WI38 (cell line): ENCODE results near the gene RAD23A.
A peak's percentile ranks its signal among the peaks of the same experiment; 100 is the strongest.
"Not testable (repeated sequence)": the region's sequence is repeated elsewhere in the genome, so short reads cannot be mapped to it uniquely, and the experiment has no call there.

Experiments
- H3K4me3 ChIP-seq: 2 replicates; pipeline ENCODE4 v1.5.1; 2011; ENCODE audit warnings: low read depth, mild to moderate bottlenecking, control low read depth, low read length
- TF ChIP-seq, protein P1 (sequence below): IDR thresholded peaks from 2 replicates; pipeline ENCODE4 v1.5.1; 2012; ENCODE audit warnings: low read depth, mild to moderate bottlenecking, control low read depth, low read length

Gene RAD23A

DNA sequence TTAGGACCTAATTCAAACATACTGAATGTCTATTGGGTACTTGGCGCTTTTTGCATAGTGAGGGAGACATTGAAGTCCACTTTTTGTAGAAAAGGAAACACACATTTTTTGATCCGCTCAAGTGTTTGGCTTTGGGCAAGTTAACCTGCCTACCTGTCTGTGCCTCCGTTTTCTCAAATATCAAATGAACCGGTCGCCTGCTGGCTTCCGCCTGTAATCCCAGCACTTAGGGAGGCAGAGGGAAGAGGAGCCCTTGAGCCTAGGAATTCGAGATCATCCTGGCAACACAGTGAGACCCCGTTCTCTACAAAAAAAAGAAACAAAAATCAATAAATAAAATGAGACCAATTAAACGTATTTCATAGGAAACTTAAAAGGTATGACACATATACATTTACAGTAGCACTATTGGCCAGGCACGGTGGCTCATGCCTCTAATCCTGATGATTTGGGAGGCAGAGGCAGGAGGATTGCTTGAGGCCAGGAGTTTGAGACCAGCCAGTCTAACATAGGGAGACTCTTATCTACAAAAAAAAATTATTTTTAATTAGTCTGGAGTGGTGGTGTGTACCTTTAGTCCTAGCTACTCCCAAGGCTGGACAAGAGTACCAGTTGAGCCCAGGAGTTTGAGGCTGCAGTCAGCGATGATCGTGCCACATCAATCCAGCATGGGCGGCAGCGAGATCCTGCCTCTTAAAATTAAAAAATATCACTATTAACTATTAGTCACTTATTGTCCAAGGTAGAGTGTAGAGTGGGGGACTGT lies 1.3 kb downstream of the RAD23A start:
- TF ChIP-seq, protein P1, sequence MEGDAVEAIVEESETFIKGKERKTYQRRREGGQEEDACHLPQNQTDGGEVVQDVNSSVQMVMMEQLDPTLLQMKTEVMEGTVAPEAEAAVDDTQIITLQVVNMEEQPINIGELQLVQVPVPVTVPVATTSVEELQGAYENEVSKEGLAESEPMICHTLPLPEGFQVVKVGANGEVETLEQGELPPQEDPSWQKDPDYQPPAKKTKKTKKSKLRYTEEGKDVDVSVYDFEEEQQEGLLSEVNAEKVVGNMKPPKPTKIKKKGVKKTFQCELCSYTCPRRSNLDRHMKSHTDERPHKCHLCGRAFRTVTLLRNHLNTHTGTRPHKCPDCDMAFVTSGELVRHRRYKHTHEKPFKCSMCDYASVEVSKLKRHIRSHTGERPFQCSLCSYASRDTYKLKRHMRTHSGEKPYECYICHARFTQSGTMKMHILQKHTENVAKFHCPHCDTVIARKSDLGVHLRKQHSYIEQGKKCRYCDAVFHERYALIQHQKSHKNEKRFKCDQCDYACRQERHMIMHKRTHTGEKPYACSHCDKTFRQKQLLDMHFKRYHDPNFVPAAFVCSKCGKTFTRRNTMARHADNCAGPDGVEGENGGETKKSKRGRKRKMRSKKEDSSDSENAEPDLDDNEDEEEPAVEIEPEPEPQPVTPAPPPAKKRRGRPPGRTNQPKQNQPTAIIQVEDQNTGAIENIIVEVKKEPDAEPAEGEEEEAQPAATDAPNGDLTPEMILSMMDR: no peak
- H3K4me3 ChIP-seq: peak overlapping the region; percentile 75

DNA sequence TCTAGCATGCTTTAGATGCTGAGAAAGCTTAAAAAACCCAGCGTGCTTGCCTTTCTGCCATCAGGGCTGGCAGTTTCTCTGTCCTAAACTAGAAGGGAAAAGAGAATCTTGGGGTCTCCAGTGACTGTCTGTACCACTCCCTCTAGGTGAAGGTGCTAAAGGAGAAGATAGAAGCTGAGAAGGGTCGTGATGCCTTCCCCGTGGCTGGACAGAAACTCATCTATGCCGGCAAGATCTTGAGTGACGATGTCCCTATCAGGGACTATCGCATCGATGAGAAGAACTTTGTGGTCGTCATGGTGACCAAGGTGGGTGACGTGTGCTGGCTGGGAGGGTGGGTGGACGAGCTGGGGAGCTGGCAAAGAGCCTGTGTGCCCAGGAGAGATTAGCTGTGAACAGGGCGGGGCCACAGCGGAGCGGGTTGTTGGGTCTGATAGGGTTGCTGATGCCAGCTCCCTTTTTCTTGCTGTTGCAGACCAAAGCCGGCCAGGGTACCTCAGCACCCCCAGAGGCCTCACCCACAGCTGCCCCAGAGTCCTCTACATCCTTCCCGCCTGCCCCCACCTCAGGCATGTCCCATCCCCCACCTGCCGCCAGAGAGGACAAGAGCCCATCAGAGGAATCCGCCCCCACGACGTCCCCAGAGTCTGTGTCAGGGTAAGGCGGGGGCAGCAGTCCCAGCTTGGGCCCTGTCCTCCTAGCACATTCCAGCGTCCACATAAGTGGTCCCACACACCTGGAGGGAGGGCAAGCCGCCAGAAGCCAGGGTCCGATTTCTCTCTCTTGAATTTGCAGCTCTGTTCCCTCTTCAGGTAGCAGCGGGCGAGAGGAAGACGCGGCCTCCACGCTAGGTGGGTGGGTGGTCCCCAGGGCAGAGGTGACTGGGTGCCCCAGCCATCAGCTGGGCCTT lies 2.3 kb downstream of the RAD23A start:
- TF ChIP-seq, protein P1: no peak
- H3K4me3 ChIP-seq: no peak overlapping the region

DNA sequence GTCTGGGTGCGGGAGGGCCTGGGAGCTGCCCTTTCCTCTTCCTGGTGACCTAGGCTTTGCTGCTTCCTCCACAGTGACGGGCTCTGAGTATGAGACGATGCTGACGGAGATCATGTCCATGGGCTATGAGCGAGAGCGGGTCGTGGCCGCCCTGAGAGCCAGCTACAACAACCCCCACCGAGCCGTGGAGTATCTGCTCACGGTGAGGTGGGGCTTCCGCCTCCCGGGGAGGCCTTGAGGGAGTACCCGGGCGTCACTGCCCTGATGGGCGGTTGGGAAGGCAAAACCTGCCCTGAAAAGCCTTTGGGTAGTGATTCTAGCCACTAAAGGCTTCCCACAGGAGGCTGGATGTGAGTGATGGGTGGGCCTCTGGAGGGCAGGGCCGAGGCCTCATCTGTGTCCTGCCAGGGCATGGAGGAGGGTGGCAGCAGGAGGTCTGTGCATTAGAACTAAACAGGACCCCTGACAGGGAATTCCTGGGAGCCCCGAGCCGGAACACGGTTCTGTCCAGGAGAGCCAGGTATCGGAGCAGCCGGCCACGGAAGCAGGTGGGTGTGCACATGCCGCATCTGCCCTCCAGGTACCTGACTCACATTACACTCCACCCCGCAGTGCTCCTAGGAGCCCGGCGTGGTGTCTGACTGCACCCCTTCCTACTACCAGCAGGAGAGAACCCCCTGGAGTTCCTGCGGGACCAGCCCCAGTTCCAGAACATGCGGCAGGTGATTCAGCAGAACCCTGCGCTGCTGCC lies 3.1 kb downstream of the RAD23A start:
- H3K4me3 ChIP-seq: no peak overlapping the region
- TF ChIP-seq, protein P1: no peak

DNA sequence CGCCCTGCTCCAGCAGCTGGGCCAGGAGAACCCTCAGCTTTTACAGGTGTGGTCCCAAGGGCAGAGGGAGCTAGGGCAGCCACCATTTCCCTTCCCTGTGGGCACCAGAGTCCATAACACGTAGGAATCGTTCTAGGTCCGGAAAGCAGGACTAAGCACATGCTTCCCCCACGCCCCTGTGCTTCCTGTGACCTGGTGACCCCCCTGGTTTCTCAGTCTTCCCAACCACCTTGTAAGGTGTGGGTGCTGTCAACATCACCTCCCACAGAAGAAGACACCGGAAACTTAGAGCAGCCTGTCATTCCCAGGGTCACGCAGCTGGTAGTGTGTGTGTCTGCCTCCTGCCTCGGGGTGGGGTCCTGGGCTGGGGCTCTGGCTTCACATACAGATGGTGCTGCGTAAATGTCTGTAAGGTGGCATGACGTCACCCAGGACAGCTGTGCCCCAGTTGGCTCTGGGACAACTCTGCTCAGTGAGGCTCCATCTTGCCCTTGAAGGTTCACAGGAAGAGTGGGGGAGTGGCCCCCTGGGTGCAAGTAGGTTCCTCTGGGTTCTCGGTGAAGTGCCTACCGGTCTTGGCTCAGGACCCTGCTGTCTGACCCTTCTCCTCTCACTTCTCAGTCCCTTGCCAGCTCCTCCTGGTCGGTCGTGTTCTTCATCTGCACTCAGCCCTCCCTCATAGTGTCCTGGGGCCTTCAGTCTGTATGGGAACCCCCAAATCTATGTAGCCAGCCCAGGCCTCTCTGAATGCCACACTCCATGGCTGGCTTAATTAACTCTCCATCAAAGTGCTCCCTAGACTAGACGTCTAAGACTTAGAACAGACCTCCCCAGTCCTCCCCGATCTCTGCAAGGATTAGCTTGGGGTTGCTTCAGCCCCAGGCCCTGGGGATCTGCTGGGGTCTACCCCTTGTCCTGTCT lies 4.0 kb downstream of the RAD23A start:
- no peak overlapping the region for H3K4me3 ChIP-seq
- TF ChIP-seq, protein P1: no peak

DNA sequence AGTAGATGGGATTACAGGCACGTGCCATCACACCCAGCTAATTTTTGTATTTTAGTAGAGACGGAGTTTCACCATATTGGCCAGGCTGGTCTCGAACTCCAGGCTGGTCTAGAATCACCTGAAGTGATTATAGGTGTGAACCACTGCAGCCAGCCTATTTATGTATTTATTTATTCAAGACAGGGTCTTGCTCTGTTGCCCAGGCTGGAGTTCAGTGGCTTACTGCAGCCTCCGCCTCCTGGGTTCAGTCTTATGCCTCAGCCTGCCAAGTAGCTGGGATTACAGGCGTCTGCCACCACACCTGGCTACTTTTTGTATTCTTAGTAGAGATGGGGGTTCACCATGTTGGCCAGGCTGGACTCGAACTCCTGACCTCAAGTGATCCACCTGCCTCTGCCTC lies 6.4 kb downstream of the RAD23A start:
- not testable (repeated sequence) for H3K4me3 ChIP-seq

DNA sequence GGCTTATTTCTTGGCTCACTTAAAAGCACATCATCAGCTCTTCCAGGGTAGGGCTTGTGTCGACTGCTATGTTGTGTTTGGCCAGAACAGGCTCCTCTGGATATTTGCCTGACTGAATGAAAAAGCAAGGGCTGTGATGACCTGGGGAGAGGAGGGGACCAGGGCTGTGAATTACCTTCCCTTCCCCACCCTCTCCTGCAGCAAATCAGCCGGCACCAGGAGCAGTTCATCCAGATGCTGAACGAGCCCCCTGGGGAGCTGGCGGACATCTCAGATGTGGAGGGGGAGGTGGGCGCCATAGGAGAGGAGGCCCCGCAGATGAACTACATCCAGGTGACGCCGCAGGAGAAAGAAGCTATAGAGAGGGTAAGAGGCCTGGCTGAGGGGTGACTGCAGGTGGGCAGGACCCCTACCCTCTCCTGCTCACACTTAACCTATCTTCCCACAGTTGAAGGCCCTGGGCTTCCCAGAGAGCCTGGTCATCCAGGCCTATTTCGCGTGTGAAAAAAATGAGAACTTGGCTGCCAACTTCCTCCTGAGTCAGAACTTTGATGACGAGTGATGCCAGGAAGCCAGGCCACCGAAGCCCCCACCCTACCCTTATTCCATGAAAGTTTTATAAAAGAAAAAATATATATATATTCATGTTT lies 7.0 kb downstream of the RAD23A start:
- no peak overlapping the region for H3K4me3 ChIP-seq
- TF ChIP-seq, protein P1: no peak
